WTC11 (cell line): ENCODE data around the gene LMBR1. TPM values are rescaled to one million over a fixed set of nuclear protein-coding genes. Genes with fewer than 3 reads are reported as not detected.

ENCODE experiments used
- ATAC-seq: fragments of 200-7000 bp; cut with Tn5 transposase; 2 replicates; pipeline ENCODE4 v1.10.0; 2021; ENCODE audit warnings: mild to moderate bottlenecking, moderate library complexity
- CTCF ChIA-PET: fragments of 300-600 bp; sonication (Branson Sonifier 250); formaldehyde crosslinking; loops from one replicate; lab custom pipeline; 2021; ENCODE audit warnings: antibody characterized with exemption; lab: Charles Lee
- POLR2A ChIA-PET: fragments of 350-600 bp; sonication (Branson Sonifier 250); formaldehyde crosslinking; loops from one replicate; lab custom pipeline; 2021; ENCODE audit warnings: antibody characterized with exemption; lab: Charles Lee
- DNase-seq: peaks from one replicate; pipeline ENCODE4 v3.0.0; 2021; ENCODE audit warnings: low spot score
- H3K27ac Mint-ChIP-seq: 2 replicates; pipeline ENCODE4 v1.8.0; 2021; ENCODE audit warnings: mixed read lengths
- H3K27me3 Mint-ChIP-seq: 2 replicates; pipeline ENCODE4 v1.8.0; 2021; ENCODE audit warnings: low read depth, mild to moderate bottlenecking, moderate library complexity, mixed read lengths
- H3K36me3 Mint-ChIP-seq: 2 replicates; pipeline ENCODE4 v1.8.0; 2021; ENCODE audit warnings: mixed read lengths
- H3K4me1 Mint-ChIP-seq: 2 replicates; pipeline ENCODE4 v1.8.0; 2022; ENCODE audit warnings: mixed read lengths
- H3K4me3 Mint-ChIP-seq: 2 replicates; pipeline ENCODE4 v1.8.0; 2021; ENCODE audit warnings: mild to moderate bottlenecking, moderate library complexity, mixed read lengths
- H3K9me3 Mint-ChIP-seq: 2 replicates; pipeline ENCODE4 v1.8.0; 2021; ENCODE audit warnings: mixed read lengths
- CREB1 ChIP-seq: sonication (generic); formaldehyde crosslinking; IDR thresholded peaks from 2 replicates; pipeline ENCODE4 v1.8.0; 2023; ENCODE audit warnings: mild to moderate bottlenecking, missing genetic modification reagents
- E2F5 ChIP-seq: sonication (generic); formaldehyde crosslinking; IDR thresholded peaks from 2 replicates; pipeline ENCODE4 v1.8.1; 2022; ENCODE audit warnings: mild to moderate bottlenecking, moderate library complexity, missing genetic modification reagents
- FOXK1 ChIP-seq: sonication (generic); formaldehyde crosslinking; IDR thresholded peaks from 2 replicates; pipeline ENCODE4 v1.8.0; 2022; ENCODE audit warnings: mild to moderate bottlenecking, moderate library complexity, missing genetic modification reagents
- IRF2 ChIP-seq: sonication (generic); formaldehyde crosslinking; IDR thresholded peaks from 2 replicates; pipeline ENCODE4 v1.8.0; 2022; ENCODE audit warnings: low read depth, missing genetic modification reagents, borderline replicate concordance
- JUN ChIP-seq: sonication (generic); formaldehyde crosslinking; IDR thresholded peaks from 2 replicates; pipeline ENCODE4 v1.8.0; 2023; ENCODE audit warnings: mild to moderate bottlenecking, missing genetic modification reagents
- KAT7 ChIP-seq: sonication (generic); formaldehyde crosslinking; IDR thresholded peaks from 2 replicates; pipeline ENCODE4 v1.8.1; 2023; ENCODE audit warnings: missing genetic modification reagents, mild to moderate bottlenecking, borderline replicate concordance
- MLX ChIP-seq: sonication (generic); formaldehyde crosslinking; IDR thresholded peaks from 2 replicates; pipeline ENCODE4 v1.8.1; 2023; ENCODE audit warnings: mild to moderate bottlenecking, missing genetic modification reagents, moderate library complexity
- MYBL2 ChIP-seq: sonication (generic); formaldehyde crosslinking; IDR thresholded peaks from 2 replicates; pipeline ENCODE4 v1.8.1; 2023; ENCODE audit warnings: mild to moderate bottlenecking, moderate library complexity, missing genetic modification reagents
- PREB ChIP-seq: sonication (generic); formaldehyde crosslinking; IDR thresholded peaks from 2 replicates; pipeline ENCODE4 v1.8.1; 2022; ENCODE audit warnings: mild to moderate bottlenecking, missing genetic modification reagents, moderate library complexity, borderline replicate concordance
- SOX15 ChIP-seq: fragments of 250-450 bp; sonication (Bioruptor Pico); IDR thresholded peaks from 2 replicates; pipeline ENCODE4 v1.9.0; 2021; ENCODE audit warnings: mild to moderate bottlenecking
- total RNA-seq: library from RNA; stranded (reverse); gene quantifications from 3 replicates; pipeline ENCODE4 v1.2.3, GENCODE V29; 2021
- TF ChIP-seq, protein P1 (sequence below): sonication (generic); formaldehyde crosslinking; IDR thresholded peaks from 2 replicates; pipeline ENCODE4 v1.8.0; 2023; ENCODE audit warnings: missing genetic modification reagents, mild to moderate bottlenecking, borderline replicate concordance
- TF ChIP-seq, protein P2 (sequence below): sonication (generic); formaldehyde crosslinking; IDR thresholded peaks from 2 replicates; pipeline ENCODE4 v1.8.1; 2022; ENCODE audit warnings: low read depth, mild to moderate bottlenecking, moderate library complexity, missing genetic modification reagents, borderline replicate concordance

The LMBR1 gene
- total RNA-seq, 1 experiment from 2014 or later: 55.6 TPM

GRCh38 chr7:156892821-156893706, at the start of gene LMBR1 (continued):
- TF ChIP-seq, protein P1, sequence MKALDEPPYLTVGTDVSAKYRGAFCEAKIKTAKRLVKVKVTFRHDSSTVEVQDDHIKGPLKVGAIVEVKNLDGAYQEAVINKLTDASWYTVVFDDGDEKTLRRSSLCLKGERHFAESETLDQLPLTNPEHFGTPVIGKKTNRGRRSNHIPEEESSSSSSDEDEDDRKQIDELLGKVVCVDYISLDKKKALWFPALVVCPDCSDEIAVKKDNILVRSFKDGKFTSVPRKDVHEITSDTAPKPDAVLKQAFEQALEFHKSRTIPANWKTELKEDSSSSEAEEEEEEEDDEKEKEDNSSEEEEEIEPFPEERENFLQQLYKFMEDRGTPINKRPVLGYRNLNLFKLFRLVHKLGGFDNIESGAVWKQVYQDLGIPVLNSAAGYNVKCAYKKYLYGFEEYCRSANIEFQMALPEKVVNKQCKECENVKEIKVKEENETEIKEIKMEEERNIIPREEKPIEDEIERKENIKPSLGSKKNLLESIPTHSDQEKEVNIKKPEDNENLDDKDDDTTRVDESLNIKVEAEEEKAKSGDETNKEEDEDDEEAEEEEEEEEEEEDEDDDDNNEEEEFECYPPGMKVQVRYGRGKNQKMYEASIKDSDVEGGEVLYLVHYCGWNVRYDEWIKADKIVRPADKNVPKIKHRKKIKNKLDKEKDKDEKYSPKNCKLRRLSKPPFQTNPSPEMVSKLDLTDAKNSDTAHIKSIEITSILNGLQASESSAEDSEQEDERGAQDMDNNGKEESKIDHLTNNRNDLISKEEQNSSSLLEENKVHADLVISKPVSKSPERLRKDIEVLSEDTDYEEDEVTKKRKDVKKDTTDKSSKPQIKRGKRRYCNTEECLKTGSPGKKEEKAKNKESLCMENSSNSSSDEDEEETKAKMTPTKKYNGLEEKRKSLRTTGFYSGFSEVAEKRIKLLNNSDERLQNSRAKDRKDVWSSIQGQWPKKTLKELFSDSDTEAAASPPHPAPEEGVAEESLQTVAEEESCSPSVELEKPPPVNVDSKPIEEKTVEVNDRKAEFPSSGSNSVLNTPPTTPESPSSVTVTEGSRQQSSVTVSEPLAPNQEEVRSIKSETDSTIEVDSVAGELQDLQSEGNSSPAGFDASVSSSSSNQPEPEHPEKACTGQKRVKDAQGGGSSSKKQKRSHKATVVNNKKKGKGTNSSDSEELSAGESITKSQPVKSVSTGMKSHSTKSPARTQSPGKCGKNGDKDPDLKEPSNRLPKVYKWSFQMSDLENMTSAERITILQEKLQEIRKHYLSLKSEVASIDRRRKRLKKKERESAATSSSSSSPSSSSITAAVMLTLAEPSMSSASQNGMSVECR: 0 out of 2 replicates have a peak, but pooled peaks have one; percentile 61
- TF ChIP-seq, protein P2, sequence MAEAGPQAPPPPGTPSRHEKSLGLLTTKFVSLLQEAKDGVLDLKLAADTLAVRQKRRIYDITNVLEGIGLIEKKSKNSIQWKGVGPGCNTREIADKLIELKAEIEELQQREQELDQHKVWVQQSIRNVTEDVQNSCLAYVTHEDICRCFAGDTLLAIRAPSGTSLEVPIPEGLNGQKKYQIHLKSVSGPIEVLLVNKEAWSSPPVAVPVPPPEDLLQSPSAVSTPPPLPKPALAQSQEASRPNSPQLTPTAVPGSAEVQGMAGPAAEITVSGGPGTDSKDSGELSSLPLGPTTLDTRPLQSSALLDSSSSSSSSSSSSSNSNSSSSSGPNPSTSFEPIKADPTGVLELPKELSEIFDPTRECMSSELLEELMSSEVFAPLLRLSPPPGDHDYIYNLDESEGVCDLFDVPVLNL (CRISPR knock-in tag): no peak
- TF ChIP-seq PREB (CRISPR knock-in tag) (no peak), E2F5 (CRISPR knock-in tag) (no peak), MYBL2 (CRISPR knock-in tag) (no peak), IRF2 (CRISPR knock-in tag) (no peak), FOXK1 (CRISPR knock-in tag) (peak; percentile 7; the same call in 1 of the 2 replicates), KAT7 (CRISPR knock-in tag) (no peak)

GRCh38 chr7:156942708-156943090, 49.7 kb upstream of the LMBR1 start:
- Mint-ChIP-seq H3K27me3 (peaks cover 21% of the 10 kb centered on the region), H3K4me1 (peaks cover 11% of the 10 kb centered on the region; the same call in 1 of the 2 replicates), H3K36me3 (peaks cover 9% of the 10 kb centered on the region), H3K9me3 (peaks cover 10% of the 10 kb centered on the region), H3K27ac (no peak overlapping the region), H3K4me3 (0 out of 2 replicates have a peak overlapping the region, but pooled peaks have one; percentile 6)
- POLR2A ChIA-PET: no interaction called here
- DNase-seq: peak; percentile 26
- TF ChIP-seq SOX15 (CRISPR knock-in tag) (no peak), CREB1 (no peak), JUN (CRISPR knock-in tag) (no peak), MLX (CRISPR knock-in tag) (no peak)
- CTCF ChIA-PET: interaction anchor here (0.6 to 1.0 kb wide), 4 partner anchors 11 to 49 kb away, joined by 3 to 4 read pairs (median 4); partner anchors contain the start of gene LMBR1
- ATAC-seq: peak; percentile 60
